ENCODE data around the gene SUGCT.
"Not testable (repeated sequence)": the region's sequence is repeated elsewhere in the genome, so short reads cannot be mapped to it uniquely, and the experiment has no call there.

SUGCT gene

DNA sequence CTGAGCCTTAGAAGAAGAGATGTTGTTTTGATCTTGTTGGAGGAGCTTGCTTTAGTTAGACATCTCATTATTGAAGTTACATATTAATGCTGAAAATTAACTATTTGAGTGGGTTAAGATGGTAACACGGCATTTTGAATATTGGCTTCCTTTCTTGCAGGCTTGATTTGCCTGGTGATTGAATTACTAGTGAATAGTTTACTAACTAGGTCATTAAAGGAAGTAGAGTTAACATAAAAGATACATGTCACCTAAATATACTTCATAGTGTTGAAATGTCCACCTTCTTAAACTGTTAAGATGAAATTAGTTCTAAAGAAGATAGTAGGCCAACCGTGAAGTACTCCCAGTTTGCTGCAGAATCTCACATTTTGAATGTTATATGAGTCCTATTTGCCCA lies 18.9 kb upstream of the SUGCT start:
- H3K4me3 ChIP-seq (ENCODE audit: low read depth, low read length), result no peak overlapping the region
- no peak for DNase-seq
- H3K9me3 ChIP-seq, result no peaks in the 10 kb centered on the region
- no peaks in the 10 kb centered on the region for H3K4me1 ChIP-seq
- no peaks in the 10 kb centered on the region for H3K27me3 ChIP-seq
- no peaks in the 10 kb centered on the region for H3K36me3 ChIP-seq
- no peak for TF ChIP-seq CTCF (IDR thresholded peaks at IDR 0.05; ENCODE audit: low read depth, low read length)

DNA sequence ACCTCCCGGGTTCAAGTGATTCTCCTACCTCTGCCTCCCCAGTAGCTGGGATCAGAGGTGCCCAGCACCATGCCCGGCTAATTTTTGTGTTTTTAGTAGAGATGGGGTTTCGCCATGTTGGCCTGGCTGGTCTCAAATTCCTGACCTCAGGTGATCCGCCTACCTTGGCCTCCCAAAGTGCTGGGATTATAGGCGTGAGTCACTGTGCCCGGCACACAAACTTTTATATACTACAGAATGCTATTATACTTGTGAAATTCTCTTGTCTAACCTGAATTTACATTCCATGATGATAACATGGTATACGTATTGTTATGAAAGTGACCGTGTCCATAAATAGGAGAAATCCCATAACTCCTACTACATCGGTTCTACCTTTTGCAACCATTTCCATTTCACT lies 17.6 kb upstream of the SUGCT start:
- H3K4me3 ChIP-seq (ENCODE audit: low read depth, low read length); DNase-seq: not testable (repeated sequence)

DNA sequence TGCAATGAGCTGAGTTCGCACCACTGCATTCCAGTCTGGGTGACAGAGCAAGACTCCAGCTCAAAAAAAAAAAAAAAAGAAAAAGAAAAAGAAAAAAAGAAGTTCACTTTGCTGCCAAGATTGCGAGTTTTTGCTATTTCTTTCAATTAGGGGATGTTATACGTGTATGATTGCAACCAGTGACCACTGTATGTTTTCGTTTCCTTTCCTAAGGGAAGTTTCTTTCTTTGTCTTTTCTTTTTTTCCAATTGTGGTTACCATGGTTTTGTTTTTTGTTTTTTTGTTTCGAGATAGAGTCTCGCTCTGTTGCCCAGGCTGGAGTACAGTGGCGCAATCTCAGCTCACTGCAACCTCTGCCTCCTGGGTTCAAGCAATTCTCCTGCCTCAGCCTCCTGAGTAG lies 16.6 kb upstream of the SUGCT start:
- DNase-seq; H3K9me3 ChIP-seq; H3K4me1 ChIP-seq; H3K36me3 ChIP-seq; H3K4me3 ChIP-seq (ENCODE audit: low read depth, low read length); H3K27me3 ChIP-seq: not testable (repeated sequence)

More for the DNA sequence above, 17.6 kb upstream of the SUGCT start:
- not testable (repeated sequence) for H3K4me1 ChIP-seq, H3K36me3 ChIP-seq, H3K9me3 ChIP-seq, H3K27me3 ChIP-seq

GRCh38 chr7:40120020-40120419 lies 14.8 kb upstream of the SUGCT start:
- no peak for TF ChIP-seq CTCF (IDR thresholded peaks at IDR 0.05; ENCODE audit: low read depth, low read length)
- Histone ChIP-seq H3K4me1 (no peaks in the 10 kb centered on the region), H3K36me3 (peaks cover 4% of the 10 kb centered on the region), H3K27me3 (no peaks in the 10 kb centered on the region), H3K4me3 (ENCODE audit: low read depth, low read length) (no peak overlapping the region), H3K9me3 (no peaks in the 10 kb centered on the region)
- no peak for DNase-seq

DNA sequence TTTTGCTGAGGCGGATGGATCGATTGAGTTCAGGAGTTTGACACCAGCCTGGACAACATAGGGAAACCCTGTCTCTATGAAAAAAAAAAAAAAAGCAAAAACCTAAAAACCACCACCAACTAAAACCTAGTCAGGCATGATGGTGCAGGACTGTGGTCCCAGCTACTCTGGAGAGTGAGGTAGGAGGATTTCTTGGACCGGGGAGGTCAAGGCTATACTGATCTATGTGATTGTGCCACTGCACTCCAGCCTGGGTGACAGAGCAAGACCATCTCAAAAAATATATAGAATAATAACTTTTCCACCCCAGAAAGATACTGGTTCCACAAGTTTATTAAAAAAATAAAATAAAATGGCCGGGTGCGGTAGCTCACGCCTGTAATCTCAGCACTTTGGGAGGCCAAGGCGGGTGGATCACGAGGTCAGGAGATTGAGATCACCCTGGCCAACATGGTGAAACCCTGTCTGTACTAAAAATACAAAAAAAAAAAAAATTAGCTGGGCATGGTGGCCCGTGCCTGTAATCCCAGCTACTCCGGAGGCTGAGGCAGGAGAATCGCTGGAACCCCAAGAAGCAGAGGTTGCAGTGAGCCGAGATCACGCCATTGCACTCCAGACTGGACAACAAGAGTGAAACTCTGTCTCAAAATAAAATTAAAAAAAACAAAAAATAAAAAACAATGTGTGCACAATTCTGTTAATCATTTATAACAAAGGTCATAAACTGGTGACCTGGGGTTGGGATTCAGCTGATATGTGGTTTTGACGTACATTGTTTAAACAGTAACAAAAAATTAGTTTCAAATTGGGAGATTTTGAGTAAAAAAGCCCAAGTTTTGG lies 12.5 kb upstream of the SUGCT start:
- not testable (repeated sequence) for H3K4me3 ChIP-seq (ENCODE audit: low read depth, low read length); H3K9me3 ChIP-seq; H3K36me3 ChIP-seq; DNase-seq; H3K4me1 ChIP-seq; H3K27me3 ChIP-seq

DNA sequence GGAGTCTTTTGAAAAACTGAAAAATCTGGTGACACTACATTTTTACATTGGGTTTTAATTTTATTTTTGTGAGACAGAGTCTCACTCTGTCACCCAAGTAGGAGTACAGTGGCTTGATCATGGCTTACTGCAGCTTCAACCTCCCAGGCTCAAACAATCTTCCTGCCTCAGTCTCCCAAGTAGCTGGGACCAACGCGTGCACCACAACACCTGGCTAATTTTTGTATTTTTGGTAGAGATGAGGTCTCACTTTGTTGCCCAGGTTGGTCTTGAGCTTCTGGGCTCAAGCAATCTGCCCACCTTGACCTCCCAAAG lies 11.9 kb upstream of the SUGCT start:
- H3K9me3 ChIP-seq, result no peaks in the 10 kb centered on the region
- no peak overlapping the region for H3K4me3 ChIP-seq (ENCODE audit: low read depth, low read length)
- no peak for DNase-seq
- no peaks in the 10 kb centered on the region for H3K27me3 ChIP-seq
- peaks cover 4% of the 10 kb centered on the region for H3K36me3 ChIP-seq
- no peak for TF ChIP-seq CTCF (IDR thresholded peaks at IDR 0.05; ENCODE audit: low read depth, low read length)
- H3K4me1 ChIP-seq, result no peaks in the 10 kb centered on the region

GRCh38 chr7:40133561-40134427 lies 1.0 kb upstream of the SUGCT start:
- H3K4me1 ChIP-seq, result no peaks in the 10 kb centered on the region
- H3K9me3 ChIP-seq, result no peaks in the 10 kb centered on the region
- DNase-seq, result no peak
- no peaks in the 10 kb centered on the region for H3K27me3 ChIP-seq
- H3K4me3 ChIP-seq (ENCODE audit: low read depth, low read length), result peak overlapping the region; percentile 97
- TF ChIP-seq CTCF (IDR thresholded peaks at IDR 0.05; ENCODE audit: low read depth, low read length), result no peak
- no peaks in the 10 kb centered on the region; the same call in 1 of the 2 replicates for H3K36me3 ChIP-seq

Data from BE2C (cell line).